Stimulated activated CD8-positive, alpha-beta memory T cell treated with anti-CD3 and anti-CD28 coated beads, Interleukin-15, amount 100 ng/mL, for 48 hours (primary cell): Measurements from ENCODE around the gene FGF1.

ENCODE experiments used
- DNase-seq, 2 donors: peaks; one replicate each; pipeline ENCODE4 v3.0.0-alpha.2; 2020; ENCODE audit warnings: low read depth in 2 of 2

The FGF1 gene

GRCh38 chr5:142644640-142645361 is 41.1 kb downstream of the FGF1 start:
- no peak for DNase-seq

DNA sequence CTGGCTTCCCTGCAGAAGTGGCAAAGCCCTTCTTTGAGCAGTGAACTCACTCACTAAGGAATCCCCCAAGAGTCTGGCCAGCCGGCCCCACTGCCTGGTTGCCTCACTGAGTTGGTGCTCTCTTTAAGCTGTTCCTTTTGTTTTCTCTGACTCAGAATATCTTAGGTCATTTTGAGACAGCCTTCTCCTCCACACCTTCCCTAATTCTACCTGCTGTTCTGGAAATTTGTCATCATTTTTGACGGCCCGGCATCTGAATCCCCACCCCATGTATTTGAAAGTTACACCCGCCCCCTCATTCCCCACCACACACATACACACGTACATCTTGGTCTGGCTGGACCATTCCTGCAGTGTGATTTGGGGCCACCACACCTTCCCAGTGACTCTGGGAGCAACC is 41.8 kb downstream of the FGF1 start:
- no peak for DNase-seq

DNA sequence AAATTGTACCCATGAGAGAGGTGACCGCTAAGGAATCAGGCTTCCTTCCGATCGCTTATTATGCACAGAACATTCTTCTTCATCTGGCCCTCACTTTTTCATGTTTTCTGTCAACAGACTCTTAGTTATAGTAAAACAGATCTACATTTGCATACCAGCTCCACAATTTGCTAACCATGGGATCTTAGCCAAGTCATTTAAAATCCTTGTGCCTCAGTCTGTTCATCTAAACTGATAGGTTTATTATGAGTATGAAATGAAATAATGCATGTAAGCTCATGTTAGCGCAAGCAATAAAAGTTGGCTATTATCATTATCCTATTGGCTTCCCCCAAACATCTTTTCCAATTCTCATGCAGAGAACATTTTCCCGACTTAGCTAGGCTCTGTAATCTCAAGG is 42.3 kb downstream of the FGF1 start:
- no peak for DNase-seq

- no peak for DNase-seq
These were observed 43.5 kb downstream of the FGF1 start for GRCh38 chr5:142642427-142642826.

GRCh38 chr5:142641711-142642110 is 44.2 kb downstream of the FGF1 start:
- DNase-seq = no peak

DNA sequence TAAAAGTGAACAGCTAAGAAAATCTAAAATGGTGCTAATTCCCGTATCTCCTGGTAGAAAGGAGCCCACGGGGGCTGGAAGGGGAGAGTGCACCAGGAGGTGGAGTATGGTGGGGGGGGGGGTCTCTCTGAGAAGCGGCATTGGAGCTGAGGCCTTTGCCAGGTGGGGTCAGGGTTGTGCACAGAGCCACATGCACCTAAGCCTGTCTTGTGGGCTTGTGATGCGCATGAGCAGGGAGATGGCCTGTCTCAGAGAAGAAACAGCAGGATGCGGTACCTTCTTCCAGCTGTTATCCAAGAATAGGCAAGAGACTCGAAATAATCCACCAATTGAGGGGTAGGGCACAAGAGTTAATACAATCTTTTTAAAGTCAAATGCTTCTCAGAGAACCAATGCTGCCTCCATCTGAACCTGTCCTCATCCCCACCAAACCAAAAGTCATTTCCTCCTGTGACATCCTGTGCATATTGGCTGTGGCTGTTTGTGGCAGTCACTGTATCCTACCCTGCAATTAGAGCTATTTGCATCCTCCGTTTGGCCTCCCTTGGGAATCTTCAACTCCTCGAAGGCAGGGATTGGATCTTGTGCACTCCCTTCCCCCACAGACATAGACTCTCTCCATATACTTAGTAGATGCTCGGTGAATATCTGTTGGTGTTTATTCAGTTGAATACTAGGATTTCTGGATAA is 45.4 kb downstream of the FGF1 start:
- DNase-seq = no peak

GRCh38 chr5:142639455-142639854 is 46.4 kb downstream of the FGF1 start:
- no peak for DNase-seq

DNA sequence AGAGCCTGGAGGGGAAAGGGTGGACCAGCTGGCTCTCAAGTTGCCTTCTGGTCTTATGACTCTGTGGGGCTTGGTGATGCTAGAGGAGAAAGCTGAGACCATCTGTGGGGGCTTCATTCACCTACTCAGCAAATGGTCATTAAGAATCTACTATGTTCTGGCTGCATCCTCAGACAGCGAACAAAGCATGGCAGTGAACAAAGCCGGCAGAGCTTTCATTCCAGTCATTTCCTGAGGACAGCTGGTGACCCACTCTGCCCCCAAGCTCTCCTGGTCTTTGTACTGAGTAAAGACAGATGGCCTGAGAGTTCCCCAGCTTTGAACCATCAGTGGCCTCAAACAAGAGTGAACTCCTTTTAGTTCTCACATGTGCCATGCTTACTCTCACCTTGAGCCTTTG is 48.0 kb downstream of the FGF1 start:
- DNase-seq = no peak

DNA sequence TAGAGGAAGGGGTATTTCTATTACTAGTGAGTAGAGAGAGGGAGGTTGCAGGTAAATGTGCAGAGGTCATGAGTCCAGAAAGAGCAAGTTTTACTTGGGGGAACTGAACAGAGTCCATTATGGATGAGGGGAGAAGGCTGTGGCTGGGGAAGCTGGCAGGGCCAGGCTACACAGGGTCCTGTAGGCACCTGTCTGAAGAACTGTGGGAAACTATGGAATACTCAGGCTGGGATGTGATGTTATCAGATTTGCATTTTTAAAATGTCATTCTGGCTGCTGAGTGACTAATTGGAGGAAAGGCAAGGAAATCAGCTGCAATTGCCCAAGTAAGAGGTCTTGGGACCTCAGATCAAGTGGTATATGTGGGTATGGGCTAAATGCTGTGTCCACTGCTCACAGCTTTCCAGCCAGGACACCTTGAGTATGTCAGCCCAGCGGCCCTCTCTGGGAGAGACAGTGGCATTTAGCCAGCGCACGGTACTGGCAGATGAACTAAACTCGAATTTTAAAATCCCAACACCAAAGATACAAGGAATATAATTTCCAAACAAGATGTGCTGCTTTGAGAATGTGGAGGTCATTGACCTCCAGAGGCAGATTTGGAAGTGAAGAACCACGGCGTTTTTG is 49.1 kb downstream of the FGF1 start:
- no peak for DNase-seq

GRCh38 chr5:142636093-142636492 is 49.8 kb downstream of the FGF1 start:
- DNase-seq = no peak

DNA sequence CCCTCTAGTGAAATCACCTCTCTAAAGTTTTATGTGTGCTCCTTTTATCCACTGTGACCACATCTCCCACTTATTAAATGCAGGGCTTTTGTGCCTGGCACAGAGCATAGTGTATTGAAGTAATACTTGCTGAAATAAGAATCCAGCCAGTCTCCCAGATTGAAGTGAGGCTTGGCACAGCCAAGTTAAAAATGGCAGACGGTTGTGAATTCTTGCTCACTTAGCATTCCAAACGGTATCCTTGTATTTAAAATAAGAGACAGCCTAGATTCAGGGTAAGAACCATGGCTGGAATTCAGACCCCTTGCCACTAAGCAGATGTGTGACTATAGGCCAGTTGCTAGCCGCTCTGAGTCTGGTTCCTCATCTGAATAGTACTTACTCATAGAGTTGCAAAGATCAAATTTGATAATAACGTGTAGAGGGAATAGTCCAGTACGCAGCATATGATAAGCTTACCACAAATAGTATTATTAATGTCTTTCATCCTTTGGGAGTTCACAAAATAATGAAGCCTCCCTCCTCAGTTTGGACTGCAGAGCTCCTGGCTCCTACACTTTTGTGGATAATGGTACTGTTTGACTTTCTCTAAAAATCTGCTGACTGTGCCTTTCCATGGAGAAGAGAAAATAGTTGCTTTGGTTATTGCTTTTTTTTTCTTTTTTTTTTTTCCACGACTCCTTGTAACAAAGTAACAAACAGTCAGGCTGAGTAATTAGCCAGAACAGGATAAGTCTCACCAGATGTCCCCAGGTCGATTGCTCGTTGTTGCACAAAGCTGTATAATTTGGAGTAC is 51.5 kb downstream of the FGF1 start:
- no peak for DNase-seq

DNA sequence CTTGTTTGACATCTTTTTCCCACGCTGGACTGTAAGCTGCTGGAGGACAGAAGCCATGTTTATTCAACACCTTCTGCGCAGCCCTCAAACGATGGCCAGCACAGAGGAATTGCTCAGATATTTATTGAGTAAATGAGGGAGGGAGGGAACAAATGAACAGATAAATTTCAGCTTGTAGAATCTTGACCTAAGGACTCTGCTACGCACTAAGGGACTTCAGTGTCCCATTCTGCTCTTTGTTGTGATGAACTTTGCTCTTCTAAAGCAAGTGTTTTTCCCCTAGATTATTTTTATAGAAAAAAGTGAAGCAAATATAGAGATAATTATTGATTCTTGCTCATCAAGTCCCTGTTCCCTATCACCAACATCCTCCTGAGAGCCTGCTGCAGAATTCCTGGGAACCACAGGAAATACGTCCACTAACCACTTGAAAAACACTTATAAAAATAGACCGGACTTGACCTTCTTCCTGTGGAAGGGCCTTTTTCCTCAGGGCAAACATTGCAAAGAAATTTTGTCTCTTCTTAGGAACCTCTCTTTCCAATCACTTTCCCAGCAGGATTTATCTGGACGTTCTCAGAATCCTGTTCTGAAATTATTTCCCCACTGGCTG is 54.9 kb downstream of the FGF1 start:
- no peak for DNase-seq

DNA sequence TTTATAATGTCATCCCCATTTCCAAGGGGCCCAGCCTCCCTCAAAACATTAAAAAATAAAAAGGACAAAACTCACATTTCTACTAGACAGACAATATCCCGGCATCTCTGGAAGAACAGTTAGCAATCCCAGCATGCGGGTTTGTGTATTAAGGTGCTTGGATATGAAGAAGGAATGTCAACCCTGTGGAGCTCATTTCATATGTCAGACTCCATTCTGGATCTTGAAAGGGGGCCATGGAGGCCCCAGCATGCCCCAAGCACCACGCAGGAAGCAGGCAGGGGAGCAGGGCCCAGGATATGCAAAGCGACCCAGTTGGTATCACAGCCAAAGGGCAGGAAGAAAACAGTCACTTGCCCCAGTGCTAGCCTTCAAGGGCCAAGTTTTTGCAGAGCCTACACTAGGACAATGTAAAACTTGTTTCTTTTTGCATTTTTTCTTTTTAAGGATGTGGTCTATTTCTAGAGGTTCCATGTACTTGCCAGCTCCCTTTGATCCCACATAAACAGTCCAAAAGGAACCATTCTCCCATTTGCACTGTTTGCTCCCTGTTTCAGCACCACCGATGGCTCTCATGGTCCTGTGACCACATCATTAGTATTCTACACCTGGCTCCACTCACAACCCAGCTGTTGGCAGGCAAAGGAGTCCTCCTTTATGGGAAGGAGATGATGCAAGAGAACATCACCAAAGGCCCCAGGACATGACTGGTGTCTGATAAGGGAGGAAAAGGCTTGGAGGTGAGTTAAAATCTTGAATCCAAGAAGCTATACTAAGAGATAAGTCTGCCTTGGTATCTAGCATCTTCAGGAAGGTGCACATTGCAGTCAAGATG is 58.3 kb downstream of the FGF1 start:
- DNase-seq = no peak

GRCh38 chr5:142626786-142627185 is 59.1 kb downstream of the FGF1 start:
- no peak for DNase-seq

DNA sequence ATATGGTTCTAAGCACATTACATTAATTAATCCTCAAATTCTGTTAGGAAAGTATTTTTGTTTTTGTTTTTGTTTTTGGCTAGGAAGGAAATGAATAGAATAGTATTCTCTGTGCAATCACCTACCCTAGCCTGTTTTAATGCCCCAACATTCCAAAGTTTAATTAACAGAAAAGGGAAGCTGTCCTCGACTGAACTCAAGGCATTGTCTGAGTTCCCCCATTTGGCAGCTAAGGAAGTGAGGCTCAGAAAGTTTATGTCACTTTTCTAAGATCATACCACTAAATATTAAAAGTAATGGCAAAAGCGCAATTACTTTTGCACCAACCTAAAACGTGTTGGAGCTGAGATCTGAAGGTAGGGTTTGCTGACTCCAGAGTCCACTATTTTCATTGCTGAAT is 59.8 kb downstream of the FGF1 start:
- no peak for DNase-seq

- no peak for DNase-seq
These were observed 64.7 kb downstream of the FGF1 start for GRCh38 chr5:142621227-142621626.

DNA sequence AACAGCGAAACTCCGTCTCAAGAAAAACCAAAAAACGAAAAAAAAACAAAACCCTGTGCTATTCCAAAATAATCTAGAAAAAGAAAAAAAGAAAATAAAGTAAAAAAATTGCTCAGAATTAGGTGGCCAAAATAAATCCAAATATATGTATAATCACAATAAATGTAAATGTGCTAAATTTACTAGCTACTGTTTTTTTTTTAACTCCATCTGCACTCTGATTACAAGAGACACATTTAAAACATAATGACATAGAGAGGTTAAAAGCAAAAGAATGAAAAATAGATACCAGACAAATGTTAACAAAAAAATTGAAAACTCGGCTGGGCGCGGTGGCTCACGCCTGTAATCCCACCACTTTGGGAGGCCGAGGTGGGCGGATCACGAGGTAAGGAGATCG is 66.1 kb downstream of the FGF1 start:
- no peak for DNase-seq

GRCh38 chr5:142618130-142618523 is 67.8 kb downstream of the FGF1 start:
- DNase-seq = peak in 1 of 2 donors; percentile 27

GRCh38 chr5:142617416-142618129 is 68.3 kb downstream of the FGF1 start:
- DNase-seq = peak in 1 of 2 donors; percentile 33

DNA sequence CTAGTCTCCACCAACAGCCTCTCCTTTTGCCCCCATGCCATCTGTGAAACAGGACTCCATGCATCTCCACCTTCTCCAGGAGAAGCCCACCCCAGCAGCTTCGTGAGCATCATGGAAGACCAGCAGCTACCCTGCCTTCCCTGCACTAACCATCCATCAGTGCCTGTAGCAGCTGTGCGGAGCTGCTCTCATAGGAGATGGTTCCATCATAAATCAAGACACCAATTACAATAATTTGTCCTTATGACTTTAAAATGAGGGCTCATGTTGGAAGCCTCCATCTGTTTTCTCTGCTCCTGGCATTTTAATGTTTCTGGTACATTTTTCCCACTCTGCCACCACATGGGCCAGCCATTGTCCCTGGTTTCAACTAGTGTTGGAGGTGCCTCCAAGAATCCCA is 69.9 kb downstream of the FGF1 start:
- DNase-seq = no peak
